Measurements from ENCODE around the gene MIPOL1. TPM values are rescaled to one million over a fixed set of nuclear protein-coding genes. Genes with fewer than 3 reads are reported as not detected.

Gene MIPOL1
- total RNA-seq, 1 experiment from 2014 or later, result 13.1 TPM

DNA sequence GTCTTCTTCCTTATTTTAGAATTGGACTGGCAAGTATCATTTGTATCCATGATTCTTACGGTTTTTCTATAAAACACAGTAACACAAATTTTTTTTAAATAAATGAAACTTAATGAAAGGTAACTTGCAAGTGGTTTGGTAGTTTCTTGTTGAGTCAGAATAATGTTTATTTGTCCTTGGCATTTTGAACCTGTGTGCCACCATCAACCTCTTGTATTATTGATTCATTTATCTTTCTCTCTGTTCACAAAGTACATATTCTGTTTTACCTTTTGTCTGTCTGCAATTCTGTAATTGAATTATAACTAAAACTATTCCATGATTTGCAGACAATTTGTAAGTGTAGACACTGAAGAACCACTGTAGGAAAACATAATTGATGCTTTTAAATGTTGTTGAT, 54.7 kb downstream of the MIPOL1 start:
- H2AFZ ChIP-seq, result no peak overlapping the region
- no peaks in the 10 kb centered on the region for H4K20me1 ChIP-seq (ENCODE audit: insufficient read depth)
- ChIA-PET POLR2A (ENCODE audit: unreplicated experiment) (no interaction called here), CTCF (interaction anchor here (0.6 to 1.0 kb wide), 2 partner anchors 9 to 622 kb away, joined by 3 to 4 read pairs; no protein-coding TSS in a partner anchor)
- no TSS peak for BruUV-seq (replicated peaks)
- H3K4me2 ChIP-seq, result no peak overlapping the region
- no peaks in the 10 kb centered on the region for H3K36me3 ChIP-seq (ENCODE audit: low read depth)
- no peak for DNase-seq
- no peaks in the 10 kb centered on the region for H3K9me2 ChIP-seq (ENCODE audit: insufficient read depth)
- TF ChIP-seq EZH2 (IDR thresholded peaks at IDR 0.05; ENCODE audit: low read depth), result no peak
- no peak for TF ChIP-seq CTCF (conservative IDR thresholded peaks at IDR 0.05)
- H3K79me2 ChIP-seq (ENCODE audit: low read depth), result no peaks in the 10 kb centered on the region
- no peak overlapping the region for H3K4me3 ChIP-seq
- H3K27ac ChIP-seq, result no peak overlapping the region
- intact Hi-C loops (cut with micrococcal nuclease; ENCODE audit: unreplicated experiment), result no loop called here
- no peaks in the 10 kb centered on the region for H3F3A ChIP-seq (ENCODE audit: insufficient read depth, low read depth)
- no peaks in the 10 kb centered on the region for H3K9me3 ChIP-seq (ENCODE audit: insufficient read depth, low read depth)
- H3K4me1 ChIP-seq (replicated peaks; ENCODE audit: insufficient read depth), result no peaks in the 10 kb centered on the region
- no peaks in the 10 kb centered on the region for H3K27me3 ChIP-seq (ENCODE audit: insufficient read depth, low read depth)

GRCh38 chr14:37253905-37254304, 56.2 kb downstream of the MIPOL1 start:
- Histone ChIP-seq H3K27ac (no peak overlapping the region), H4K20me1 (ENCODE audit: insufficient read depth) (no peaks in the 10 kb centered on the region), H3K9me3 (ENCODE audit: insufficient read depth, low read depth) (no peaks in the 10 kb centered on the region), H3K4me3 (no peak overlapping the region), H3K36me3 (ENCODE audit: low read depth) (no peaks in the 10 kb centered on the region), H3K79me2 (ENCODE audit: low read depth) (no peaks in the 10 kb centered on the region), H3F3A (ENCODE audit: insufficient read depth, low read depth) (no peaks in the 10 kb centered on the region), H3K4me2 (no peak overlapping the region), H3K4me1 (replicated peaks; ENCODE audit: insufficient read depth) (no peaks in the 10 kb centered on the region), H2AFZ (no peak overlapping the region), H3K27me3 (ENCODE audit: insufficient read depth, low read depth) (no peaks in the 10 kb centered on the region), H3K9me2 (ENCODE audit: insufficient read depth) (no peaks in the 10 kb centered on the region)
- DNase-seq, result peak in 1 of 2 experiments; percentile 9
- no TSS peak for BruUV-seq (replicated peaks)
- ChIA-PET POLR2A (ENCODE audit: unreplicated experiment) (no interaction called here), CTCF (no interaction called here)
- TF ChIP-seq CTCF (conservative IDR thresholded peaks at IDR 0.05) (no peak), EZH2 (IDR thresholded peaks at IDR 0.05; ENCODE audit: low read depth) (no peak)
- intact Hi-C loops (cut with micrococcal nuclease; ENCODE audit: unreplicated experiment), result loop anchor here (2.0 kb wide), 1 partner anchor 341 kb away; the partner anchor contains the start of genes FOXA1 and TTC6

DNA sequence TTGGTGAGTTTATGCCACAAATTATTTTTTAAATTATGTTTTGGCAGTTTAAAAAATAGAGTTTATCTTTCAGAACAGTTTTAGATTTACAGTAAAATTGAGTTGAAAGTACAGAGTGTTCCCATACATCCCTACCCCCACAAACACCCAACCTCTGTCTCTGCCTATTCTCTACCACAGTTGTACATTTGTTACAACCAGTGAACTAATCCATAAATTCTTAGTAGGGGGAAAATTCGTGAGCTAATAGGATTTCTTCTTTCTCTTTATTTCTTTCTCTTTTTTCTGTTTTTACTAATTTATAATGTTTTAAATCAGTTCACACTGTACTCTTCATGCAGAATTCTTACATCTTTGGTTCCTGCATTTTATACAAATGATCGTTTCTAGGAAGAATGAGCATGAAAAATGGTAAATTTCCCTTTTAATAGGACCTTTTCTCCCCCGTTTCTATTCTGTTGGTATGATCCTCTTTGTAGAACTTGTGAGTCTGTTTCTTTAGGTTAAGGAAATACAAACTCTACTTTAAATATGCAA, 56.7 kb downstream of the MIPOL1 start:
- Histone ChIP-seq H3K4me1 (replicated peaks; ENCODE audit: insufficient read depth) (no peaks in the 10 kb centered on the region), H3K9me3 (ENCODE audit: insufficient read depth, low read depth) (no peaks in the 10 kb centered on the region), H3K27me3 (ENCODE audit: insufficient read depth, low read depth) (no peaks in the 10 kb centered on the region), H3F3A (ENCODE audit: insufficient read depth, low read depth) (no peaks in the 10 kb centered on the region), H2AFZ (no peak overlapping the region), H3K79me2 (ENCODE audit: low read depth) (no peaks in the 10 kb centered on the region), H3K4me3 (no peak overlapping the region), H3K4me2 (no peak overlapping the region), H3K27ac (no peak overlapping the region), H3K9me2 (ENCODE audit: insufficient read depth) (no peaks in the 10 kb centered on the region), H3K36me3 (ENCODE audit: low read depth) (no peaks in the 10 kb centered on the region), H4K20me1 (ENCODE audit: insufficient read depth) (no peaks in the 10 kb centered on the region)
- intact Hi-C loops (cut with micrococcal nuclease; ENCODE audit: unreplicated experiment), result loop anchor here (2.0 kb wide), 1 partner anchor 340 kb away; the partner anchor contains the start of genes FOXA1 and TTC6
- BruUV-seq (replicated peaks), result no TSS peak
- TF ChIP-seq CTCF (conservative IDR thresholded peaks at IDR 0.05) (no peak), EZH2 (IDR thresholded peaks at IDR 0.05; ENCODE audit: low read depth) (no peak)
- POLR2A ChIA-PET (ENCODE audit: unreplicated experiment), result no interaction called here
- no peak for DNase-seq
- CTCF ChIA-PET, result no interaction called here
